ENCODE data around the gene LRRC25. TPM values are rescaled to one million over a fixed set of nuclear protein-coding genes. Genes with fewer than 3 reads are reported as not detected.

LRRC25 gene
- total RNA-seq, 2 experiments from 2014 or later = 0.98 to 4.1 TPM

- intact Hi-C loops (cut with micrococcal nuclease; ENCODE audit: unreplicated experiment) = no loop called here
- peak within 1 kb of the TSS; percentile 33 for H3K27ac ChIP-seq (ENCODE audit: low read depth, low read length, poor library complexity, severe bottlenecking)
- BruUV-seq (replicated peaks) = no TSS peak
- POLR2A ChIA-PET = interaction anchor here (0.5 to 1.9 kb wide), 4 partner anchors 63 to 139 kb away, joined by 3 to 8 read pairs (median 4); partner anchors contain the start of genes JUND and LSM4
- no peak; the same call in none of the 2 replicates for TF ChIP-seq CTCF (conservative IDR thresholded peaks at IDR 0.05; ENCODE audit: low read length)
- TF ChIP-seq EZH2phosphoT487 (IDR thresholded peaks at IDR 0.05; ENCODE audit: borderline replicate concordance, low read depth, low read length) = no peak
- no peaks in the 10 kb centered on the region for H3K9me3 ChIP-seq (ENCODE audit: low read length)
- H3K79me2 ChIP-seq (ENCODE audit: insufficient read depth, low read depth, low read length) = peaks cover 19% of the 10 kb centered on the region; the same call in 1 of the 2 replicates
- H3K4me1 ChIP-seq (ENCODE audit: insufficient read depth, low read length, poor library complexity, severe bottlenecking) = peaks cover 87% of the 10 kb centered on the region
- H3K4me3 ChIP-seq (ENCODE audit: low read depth, low read length, poor library complexity, severe bottlenecking) = peak within 1 kb of the TSS; percentile 76
- CTCF ChIA-PET (ENCODE audit: unreplicated experiment) = interaction anchor here (0.6 to 0.8 kb wide), 2 partner anchors 21 to 97 kb away, joined by 3 to 4 read pairs; no protein-coding TSS in a partner anchor
- H3K36me3 ChIP-seq (ENCODE audit: insufficient read depth, low read length) = no peaks in the 10 kb centered on the region
- H3K4me2 ChIP-seq (ENCODE audit: low read length) = peak within 1 kb of the TSS; percentile 71
- H2AFZ ChIP-seq (ENCODE audit: low read length) = peak within 1 kb of the TSS; percentile 16; the same call in 1 of the 2 replicates
- no peaks in the 10 kb centered on the region for H4K20me1 ChIP-seq (ENCODE audit: insufficient read depth, low read length)
- H3K9me2 ChIP-seq (ENCODE audit: insufficient read depth, low read length) = no peaks in the 10 kb centered on the region
- peak; percentile 88 for DNase-seq (ENCODE audit: low spot score)
Measured at GRCh38 chr19:18419195-18419698, 21.8 kb upstream of the LRRC25 start, which contains the start of gene SSBP4. Gene SSBP4 (plus strand): TSS chr19:18419398. CDS start chr19:18419649, 251 bp downstream.

DNA sequence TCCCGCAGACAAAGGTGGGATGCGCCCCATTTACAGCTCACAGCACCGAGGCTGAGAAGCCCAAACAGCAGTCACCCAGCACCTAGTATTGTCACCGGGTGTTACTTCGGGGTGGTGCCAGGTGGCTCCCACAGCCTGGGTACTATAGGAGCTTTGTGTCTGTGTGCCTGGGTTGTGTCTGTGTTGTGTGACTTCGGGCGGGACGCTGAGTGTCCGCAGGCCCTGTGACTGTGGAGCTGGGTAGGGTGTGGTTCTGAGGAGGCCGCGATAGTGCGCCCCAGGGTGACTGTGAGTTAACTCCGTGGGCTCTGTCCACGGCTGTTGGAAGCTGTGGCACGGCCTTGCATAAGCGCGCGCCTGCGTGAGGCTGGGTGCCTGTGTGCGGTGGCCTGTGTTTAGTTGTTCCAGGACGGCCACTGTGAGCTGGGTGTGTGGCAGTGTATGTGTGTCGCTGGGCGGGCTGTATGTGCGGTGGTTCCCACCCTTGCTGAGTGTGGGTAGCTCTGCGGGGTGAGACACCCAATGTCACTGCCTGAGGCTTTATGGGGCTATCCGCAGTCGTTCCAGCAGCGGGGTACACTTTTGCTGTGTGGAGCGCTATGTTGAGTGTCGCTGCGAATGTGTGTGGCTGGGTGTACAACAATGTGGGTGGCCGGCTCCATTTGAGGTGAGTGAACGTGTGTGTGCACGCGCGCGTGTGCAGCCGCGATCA lies 21.2 kb upstream of the LRRC25 start:
- peaks cover 81% of the 10 kb centered on the region for H3K4me1 ChIP-seq (ENCODE audit: insufficient read depth, low read length, poor library complexity, severe bottlenecking)
- H3K9me2 ChIP-seq (ENCODE audit: insufficient read depth, low read length) = no peaks in the 10 kb centered on the region
- intact Hi-C loops (cut with micrococcal nuclease; ENCODE audit: unreplicated experiment) = no loop called here
- no peaks in the 10 kb centered on the region for H3K9me3 ChIP-seq (ENCODE audit: low read length)
- H4K20me1 ChIP-seq (ENCODE audit: insufficient read depth, low read length) = no peaks in the 10 kb centered on the region
- no peak overlapping the region for H3K27ac ChIP-seq (ENCODE audit: low read depth, low read length, poor library complexity, severe bottlenecking)
- H3K4me2 ChIP-seq (ENCODE audit: low read length) = peak overlapping the region; percentile 71
- no peak for DNase-seq (ENCODE audit: low spot score)
- POLR2A ChIA-PET = interaction anchor here (0.5 to 1.7 kb wide), 5 partner anchors 25 to 96 kb away, joined by 3 to 4 read pairs (median 3); partner anchors contain the start of gene LSM4
- peak overlapping the region; percentile 16; the same call in 1 of the 2 replicates for H2AFZ ChIP-seq (ENCODE audit: low read length)
- BruUV-seq (replicated peaks) = no TSS peak
- peaks cover 19% of the 10 kb centered on the region; the same call in 1 of the 2 replicates for H3K79me2 ChIP-seq (ENCODE audit: insufficient read depth, low read depth, low read length)
- no peaks in the 10 kb centered on the region for H3K36me3 ChIP-seq (ENCODE audit: insufficient read depth, low read length)
- H3K4me3 ChIP-seq (ENCODE audit: low read depth, low read length, poor library complexity, severe bottlenecking) = peak overlapping the region; percentile 76
- CTCF ChIA-PET (ENCODE audit: unreplicated experiment) = interaction anchor here (0.6 kb wide), 1 partner anchor 97 kb away, joined by 4 read pairs; no protein-coding TSS in a partner anchor
- TF ChIP-seq EZH2phosphoT487 (IDR thresholded peaks at IDR 0.05; ENCODE audit: borderline replicate concordance, low read depth, low read length) (no peak), CTCF (conservative IDR thresholded peaks at IDR 0.05; ENCODE audit: low read length) (no peak; the same call in 1 of the 2 replicates)

All from OCI-LY7 (cell line).